Hematopoietic multipotent progenitor cell treated with erythropoietin and hydrocortisone succinate and interleukin-3 and kit ligand, for 15 days (in vitro differentiated cells): ENCODE results near the gene RING1.

ENCODE experiments used
- DNase-seq: peaks from one replicate; pipeline ENCODE4 v3.0.0-alpha.2; 2015; ENCODE audit warnings: low spot score

Gene RING1

DNA sequence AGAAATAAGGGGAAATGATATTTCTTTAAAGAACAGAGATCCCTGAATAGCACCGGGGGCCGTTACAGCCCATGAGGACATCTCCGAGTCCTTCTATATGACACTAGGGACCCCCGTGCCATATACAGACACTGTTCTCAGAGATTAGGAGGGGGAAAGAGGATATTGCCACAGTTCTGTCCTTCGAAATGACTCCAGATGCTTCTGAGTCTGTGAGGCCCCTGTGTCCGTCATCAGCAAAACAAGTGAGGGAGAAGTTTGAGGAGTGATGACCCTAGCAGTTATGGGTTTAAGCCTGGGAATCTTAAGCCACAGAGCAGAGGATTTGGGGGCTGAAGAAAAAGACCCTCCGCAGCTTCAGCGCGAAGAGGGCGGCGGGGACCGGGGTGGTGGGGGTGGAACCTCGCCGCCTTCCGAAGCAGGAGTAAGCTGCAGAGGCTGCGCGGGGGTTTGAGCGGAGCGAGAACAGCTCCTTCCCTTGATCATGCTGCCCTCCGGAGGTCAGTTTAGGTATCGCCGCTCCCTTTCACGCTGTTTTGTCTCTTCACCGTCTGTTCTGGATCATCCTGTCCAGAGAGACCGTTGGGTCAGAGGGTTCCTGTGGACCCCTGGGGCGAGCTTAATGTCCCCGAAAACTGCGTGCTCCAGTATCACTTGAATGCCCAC, 39.8 kb downstream of the RING1 start:
- peak; percentile 90 for DNase-seq

DNA sequence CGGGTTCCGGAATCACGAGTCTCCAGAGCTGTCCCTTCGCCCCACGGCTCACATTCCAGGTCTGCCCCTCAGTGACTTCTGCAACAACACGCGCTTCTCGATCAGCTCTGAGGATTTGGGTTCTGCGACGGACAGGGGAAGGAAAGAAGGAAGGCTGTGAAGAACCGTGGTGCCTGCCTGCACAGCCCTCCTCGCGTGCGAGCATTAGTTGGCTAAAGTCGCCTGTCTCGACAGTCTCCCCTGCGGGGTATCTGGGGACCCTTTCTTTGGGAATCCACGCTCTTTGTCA, 40.3 kb downstream of the RING1 start:
- no peak for DNase-seq

DNA sequence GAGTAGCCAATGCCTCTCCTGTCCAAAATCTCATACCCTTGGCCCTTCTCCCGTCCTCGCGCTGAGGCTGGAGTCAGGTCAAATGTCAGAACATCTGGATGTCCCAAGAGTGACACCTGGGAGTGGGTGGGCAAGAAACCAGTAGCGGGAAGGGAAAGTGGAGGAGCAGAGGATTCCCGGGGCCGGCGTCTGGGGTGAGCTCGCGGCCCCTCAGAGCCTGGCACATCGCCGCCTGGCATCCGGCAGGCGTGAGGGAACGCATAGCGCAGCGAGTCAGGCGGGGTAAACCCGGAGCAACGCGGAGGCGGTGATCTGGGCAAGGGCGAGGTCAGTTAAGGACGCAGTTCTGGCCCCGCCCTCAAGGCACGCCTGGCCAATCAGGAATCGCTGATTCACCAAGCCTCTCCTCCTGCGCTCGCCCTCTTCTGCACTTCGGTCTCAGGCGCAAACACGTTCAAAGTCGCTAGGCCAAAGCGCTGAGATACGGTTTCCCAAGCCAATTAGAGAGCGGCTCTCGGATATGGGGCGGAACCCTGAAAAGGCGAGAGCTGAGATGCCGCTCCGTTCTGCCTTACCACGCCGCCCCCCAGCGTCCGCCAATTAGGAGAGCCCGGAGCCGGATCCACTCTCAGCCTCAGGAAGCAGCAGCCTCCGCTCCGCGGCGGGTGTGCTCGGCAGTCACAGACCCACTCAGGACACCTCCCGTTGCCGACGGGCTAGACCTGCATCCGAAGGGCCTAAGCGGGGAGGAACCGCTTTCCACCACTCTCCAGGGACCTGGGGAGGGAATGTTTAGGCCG, 40.8 kb downstream of the RING1 start:
- DNase-seq: peak; percentile 100

DNA sequence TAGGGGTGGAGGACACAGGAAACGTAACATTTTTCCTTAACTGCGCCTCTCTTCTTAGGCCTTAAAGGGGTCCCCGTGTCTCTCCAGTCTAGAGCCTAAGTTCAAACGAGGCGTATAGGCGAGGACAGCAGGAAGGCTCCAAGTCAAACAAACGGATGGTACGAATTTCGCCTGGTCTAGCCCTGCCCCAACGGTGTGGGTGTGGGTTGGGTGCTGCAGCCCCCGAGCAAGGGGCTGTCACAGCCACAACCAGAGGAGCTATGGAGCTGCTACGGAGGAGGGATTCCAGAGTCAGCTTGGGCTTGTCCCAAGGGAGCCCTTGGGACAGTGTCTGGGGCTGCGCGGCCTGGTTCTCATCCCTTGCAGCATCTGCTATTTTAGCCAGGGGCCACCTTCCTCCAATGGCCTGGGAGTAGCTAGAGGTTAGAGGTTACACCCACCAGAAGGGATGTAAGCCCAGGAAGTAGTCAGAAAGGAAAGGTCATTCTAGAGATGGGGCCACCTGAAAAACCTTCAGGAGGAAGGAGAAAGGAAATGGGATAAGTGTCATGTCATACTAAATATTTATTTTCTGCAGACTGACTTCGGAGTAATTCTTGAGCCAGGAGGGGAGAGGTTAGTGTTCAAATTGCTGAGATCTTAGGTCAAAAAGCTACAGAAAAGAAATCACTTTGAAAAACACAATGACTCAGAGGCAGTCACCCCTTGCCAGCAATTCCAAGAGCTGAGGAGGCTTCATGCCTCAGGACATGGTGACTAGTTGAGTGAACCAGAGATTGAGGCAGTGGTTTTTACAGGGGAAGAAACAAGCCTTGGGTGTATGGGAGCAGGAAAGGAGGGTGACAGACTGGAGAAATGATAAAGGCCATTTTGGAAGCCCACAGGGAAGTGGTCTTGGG, 41.7 kb downstream of the RING1 start:
- no peak for DNase-seq

DNA sequence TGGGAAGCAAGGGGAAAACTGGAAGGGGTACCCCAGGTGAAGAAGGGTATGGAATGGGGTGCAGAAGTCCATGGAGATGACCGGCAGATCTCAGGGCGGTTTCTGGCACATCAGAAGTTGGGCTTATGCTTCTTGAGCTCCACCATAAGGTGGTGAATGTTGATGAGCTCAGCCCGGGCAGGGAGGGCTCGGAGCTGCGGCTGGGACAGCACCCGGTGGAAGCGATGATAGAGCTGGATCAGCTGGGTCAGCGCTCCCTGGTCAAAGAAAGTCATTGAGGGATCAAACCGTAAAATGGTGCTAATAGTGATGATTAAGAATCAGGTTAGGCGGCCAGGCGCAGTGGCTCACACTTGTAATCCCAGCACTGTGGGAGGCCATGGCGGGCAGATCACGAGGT, 42.4 kb downstream of the RING1 start:
- no peak for DNase-seq

DNA sequence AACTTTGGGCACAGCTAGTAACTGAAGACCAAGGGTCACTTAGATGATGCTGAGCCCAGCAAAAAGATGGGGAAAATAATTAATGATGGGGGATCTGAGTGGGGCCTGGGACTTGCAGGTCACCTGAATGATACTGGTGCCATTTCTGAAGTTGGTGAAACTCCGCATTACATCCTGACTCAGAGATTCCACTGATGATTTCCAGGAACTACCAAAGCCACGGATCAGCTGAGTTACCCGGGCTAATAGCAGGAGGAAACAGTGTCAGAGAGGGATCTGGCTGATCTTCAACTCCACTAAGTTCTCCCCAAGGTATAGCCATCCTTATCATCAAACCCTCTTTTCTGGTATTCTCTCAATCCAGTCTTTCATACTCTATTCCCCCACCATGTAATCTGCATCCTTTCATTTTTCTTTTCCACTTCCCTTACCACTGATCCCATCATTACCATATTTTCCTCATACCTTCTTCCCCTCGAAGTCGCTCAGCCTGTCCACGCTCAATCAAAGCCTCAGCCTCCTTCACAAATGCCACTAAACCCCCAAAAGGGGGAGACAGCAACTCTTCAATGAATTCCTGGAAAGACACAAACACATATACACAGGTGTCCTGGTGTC, 43.2 kb downstream of the RING1 start:
- no peak for DNase-seq

DNA sequence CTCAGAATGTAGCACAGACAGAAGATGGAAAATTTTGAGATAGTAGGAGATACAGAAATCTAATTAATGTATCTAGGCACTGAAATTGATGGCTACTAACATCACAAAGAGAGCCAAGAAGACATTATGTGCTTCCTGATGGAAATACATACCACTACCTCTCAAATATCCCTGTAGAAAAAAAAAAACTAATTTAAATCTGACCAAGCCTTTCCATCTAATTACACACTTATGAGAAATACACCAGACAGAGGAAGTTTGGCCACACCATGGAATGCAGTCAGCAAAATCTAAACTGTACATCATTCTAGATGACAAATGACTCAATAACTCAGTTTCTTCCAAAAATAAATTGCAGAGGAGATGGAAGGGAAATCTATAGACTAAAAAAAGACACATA, 44.5 kb downstream of the RING1 start:
- DNase-seq: no peak

DNA sequence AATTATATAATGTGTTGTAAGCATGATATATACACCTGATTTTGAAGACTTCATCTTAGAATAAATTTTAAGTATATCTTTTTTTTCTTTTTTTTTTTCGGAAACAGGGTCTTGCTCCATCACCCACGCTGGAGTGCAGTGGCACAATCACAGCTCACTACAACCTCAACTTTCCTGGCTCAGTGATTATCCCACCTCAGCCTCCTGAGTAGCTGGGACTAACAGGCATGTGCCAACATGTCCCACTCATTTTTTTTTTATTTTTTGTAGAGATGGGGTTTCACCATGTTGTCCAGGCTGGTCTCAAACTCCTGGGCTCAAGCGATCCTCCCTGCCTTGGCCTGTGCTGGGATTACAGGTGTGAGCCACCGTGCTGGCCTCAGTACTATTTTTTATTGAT, 46.3 kb downstream of the RING1 start:
- DNase-seq: no peak

DNA sequence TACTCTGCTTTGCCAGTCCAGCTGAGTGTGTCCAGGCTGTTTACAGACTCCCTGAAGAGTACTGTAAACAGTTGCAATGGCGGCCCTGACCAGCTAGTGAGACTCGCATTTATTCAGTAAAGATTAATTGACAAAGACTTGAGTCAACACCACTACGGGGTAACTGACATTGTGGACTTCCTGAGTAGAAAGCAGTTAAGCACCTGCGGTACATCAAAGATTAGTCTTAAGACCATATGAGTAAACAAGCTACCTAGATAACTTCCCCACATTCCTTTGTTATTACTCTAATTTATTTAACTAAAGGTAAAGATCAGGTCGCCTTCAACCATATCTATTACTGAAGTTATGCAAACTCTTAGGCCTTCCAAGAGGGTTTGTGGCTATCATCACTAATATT, 50.7 kb downstream of the RING1 start:
- DNase-seq: no peak
